Measurements from ENCODE around the gene TXNRD3.

DNA sequence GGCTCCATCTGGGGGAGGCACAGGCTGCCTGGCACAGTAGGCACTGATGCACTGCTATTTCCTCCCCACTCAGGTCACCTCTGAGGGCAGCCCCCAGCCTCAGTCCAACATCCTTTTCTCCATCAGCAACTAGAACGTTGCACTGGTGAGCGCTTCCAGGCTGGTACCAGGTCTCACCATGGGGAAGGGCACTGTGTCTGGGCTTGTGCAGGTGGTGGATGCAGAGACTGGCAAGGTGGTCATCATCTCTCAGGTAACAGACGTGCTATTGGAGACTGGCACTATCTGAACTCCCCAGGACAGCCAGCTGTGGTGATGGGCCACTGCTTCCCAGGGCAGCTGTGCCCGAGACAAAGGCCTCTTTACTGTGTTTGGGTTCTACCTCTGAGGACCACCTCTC, 8.3 kb upstream of the TXNRD3 start:
- TF ChIP-seq YY1 (IDR thresholded peaks at IDR 0.05; ENCODE audit: insufficient read depth, insufficient read length), result no peak
- no peak for TF ChIP-seq ZNF274 (IDR thresholded peaks at IDR 0.05; ENCODE audit: low read depth, low read length)
- no peak for TF ChIP-seq SUZ12 (IDR thresholded peaks at IDR 0.05; ENCODE audit: extremely low read depth, insufficient read depth, insufficient read length)
